ENCODE data around the gene MED31.
"Not testable (repeated sequence)": the region's sequence is repeated elsewhere in the genome, so short reads cannot be mapped to it uniquely, and the experiment has no call there.

Gene MED31

GRCh38 chr17:6626616-6627015 is 24.8 kb downstream of the MED31 start:
- no peak for DNase-seq (ENCODE audit: low read depth in 2 of 2)

- no peak for DNase-seq (ENCODE audit: low read depth in 2 of 2)
These were observed 27.5 kb downstream of the MED31 start for GRCh38 chr17:6623941-6624340.

- DNase-seq (ENCODE audit: low read depth in 2 of 2), result no peak
These were observed 40.2 kb downstream of the MED31 start for GRCh38 chr17:6611231-6611630.

- DNase-seq (ENCODE audit: low read depth in 2 of 2), result no peak
These were observed 41.4 kb downstream of the MED31 start for GRCh38 chr17:6610011-6610410.

- DNase-seq (ENCODE audit: low read depth in 2 of 2), result no peak
These were observed 43.1 kb downstream of the MED31 start for GRCh38 chr17:6608321-6608720.

- no peak for DNase-seq (ENCODE audit: low read depth in 2 of 2)
These were observed 46.3 kb downstream of the MED31 start for GRCh38 chr17:6605142-6605541.

GRCh38 chr17:6603744-6604325 is 47.6 kb downstream of the MED31 start:
- DNase-seq (ENCODE audit: low read depth in 2 of 2), result no peak

- DNase-seq (ENCODE audit: low read depth in 2 of 2), result no peak
These were observed 49.3 kb downstream of the MED31 start for GRCh38 chr17:6602141-6602540.

GRCh38 chr17:6599364-6599763 is 52.0 kb downstream of the MED31 start:
- DNase-seq (ENCODE audit: low read depth in 2 of 2), result no peak

GRCh38 chr17:6597727-6598126 is 53.7 kb downstream of the MED31 start:
- no peak for DNase-seq (ENCODE audit: low read depth in 2 of 2)

GRCh38 chr17:6596941-6597340 is 54.5 kb downstream of the MED31 start:
- no peak for DNase-seq (ENCODE audit: low read depth in 2 of 2)

GRCh38 chr17:6596511-6596910 is 54.9 kb downstream of the MED31 start:
- DNase-seq (ENCODE audit: low read depth in 2 of 2), result no peak

- no peak for DNase-seq (ENCODE audit: low read depth in 2 of 2)
These were observed 55.3 kb downstream of the MED31 start for GRCh38 chr17:6596081-6596480.

- DNase-seq (ENCODE audit: low read depth in 2 of 2), result not testable (repeated sequence)
These were observed 58.0 kb downstream of the MED31 start for GRCh38 chr17:6593371-6593770.

All from stimulated activated CD8-positive, alpha-beta memory T cell treated with anti-CD3 and anti-CD28 coated beads, Interleukin-7, amount 100 ng/mL, for 4 hours (primary cell).